ENCODE data around the gene PARD3.
A peak's percentile ranks its signal among the peaks of the same experiment; 100 is the strongest.

GRCh38 chr10:34760606-34761005 is 54.5 kb downstream of the PARD3 start:
- TF ChIP-seq CTCF (IDR thresholded peaks at IDR 0.05 in 2 of 3, conservative IDR thresholded peaks at IDR 0.05 in 1 of 3; ENCODE audit: borderline replicate concordance in 1 of 3, insufficient read depth in 1 of 3, low read depth in 2 of 3, low read length in 2 of 3): no peak
- no peak for TF ChIP-seq EZH2phosphoT487 (IDR thresholded peaks at IDR 0.05; ENCODE audit: borderline replicate concordance)
- no peak for TF ChIP-seq RAD21 (IDR thresholded peaks at IDR 0.05; ENCODE audit: low read depth)
- TF ChIP-seq POLR2A (IDR thresholded peaks at IDR 0.05; ENCODE audit: borderline replicate concordance, extremely low read depth, insufficient read depth, insufficient read length): no peak
- TF ChIP-seq SP1 (IDR thresholded peaks at IDR 0.05; ENCODE audit: low read depth): no peak
- TF ChIP-seq ZBTB33 (IDR thresholded peaks at IDR 0.05; ENCODE audit: extremely low read depth, insufficient replicate concordance, low read length): no peak
- TF ChIP-seq CEBPB (IDR thresholded peaks at IDR 0.05; ENCODE audit: low read depth): no peak
- peak; percentile 22; the same call in 1 of the 2 replicates for TF ChIP-seq JUND (IDR thresholded peaks at IDR 0.05)
- TF ChIP-seq POLR2AphosphoS5 (IDR thresholded peaks at IDR 0.05; ENCODE audit: low read depth, low read length): no peak
- TF ChIP-seq TCF7L2 (IDR thresholded peaks at IDR 0.05; ENCODE audit: borderline replicate concordance, extremely low read depth, insufficient read depth, insufficient read length): no peak
- TF ChIP-seq EZH2 (IDR thresholded peaks at IDR 0.05): no peak
- TF ChIP-seq SIN3A (IDR thresholded peaks at IDR 0.05; ENCODE audit: low read depth): peak; percentile 53; the same call in 1 of the 2 replicates

All from HCT116 (cell line).